ENCODE data around the gene GNB4. TPM values are rescaled to one million over a fixed set of nuclear protein-coding genes. Genes with fewer than 3 reads are reported as not detected.

GNB4 gene
- 73.8 to 77.6 TPM (median 75.9 TPM) in 3 replicates for total RNA-seq
- long read RNA-seq, full-length matches to known transcripts = 23 of 36 reads
- long read RNA-seq, partial matches to known transcripts = 0 of 36 reads
- long read RNA-seq, other reads (novel, unspliced or antisense) = 13 of 36 reads

DNA sequence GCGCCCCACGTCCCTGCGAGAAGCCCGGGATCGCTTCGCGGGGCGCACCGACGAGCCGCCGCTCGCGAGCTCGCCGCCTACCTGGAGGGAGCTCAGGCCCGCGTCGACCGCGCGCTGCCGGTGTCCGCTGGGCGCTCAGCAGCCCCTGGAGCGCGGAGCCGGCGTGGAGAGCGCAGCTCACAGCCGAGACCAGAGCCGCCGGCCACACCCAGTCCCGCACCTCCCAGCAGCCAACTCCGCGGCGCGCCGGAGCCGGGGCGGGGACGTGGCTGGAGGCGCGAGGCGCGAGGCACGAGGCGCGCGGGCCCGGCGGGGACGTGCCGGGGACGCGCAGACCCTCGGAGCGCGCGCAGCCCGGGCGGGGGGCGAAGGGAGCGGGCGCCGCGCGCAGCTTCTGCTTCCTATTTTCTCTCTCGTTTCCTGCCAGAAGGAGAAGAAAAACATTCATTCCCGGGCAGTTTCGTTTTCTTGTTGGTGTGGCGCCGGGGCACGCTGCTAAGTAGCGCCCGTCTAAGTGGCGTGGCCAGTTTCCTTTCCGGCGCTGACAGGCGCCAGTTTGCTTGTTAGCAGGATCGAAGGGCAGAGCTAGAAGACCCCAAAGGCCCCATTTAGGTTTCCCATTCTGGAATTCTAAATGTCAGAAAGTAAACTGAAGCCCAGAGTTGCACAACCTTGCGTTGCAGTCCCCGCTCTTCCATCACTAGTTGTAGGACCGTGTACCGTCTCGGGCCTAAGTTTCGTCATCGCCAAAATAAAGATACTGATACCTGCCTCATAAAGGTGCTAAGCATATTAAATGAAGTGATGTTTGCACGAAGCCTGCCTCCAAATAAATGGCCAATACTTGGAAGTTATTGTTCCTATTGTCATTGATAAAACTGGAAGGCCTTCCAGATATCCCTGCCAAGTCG is at the start of gene GNB4:
Gene GNB4, minus strand, starts transcription at position 206 of the 911 bp plus-strand sequence. CDS start 25,270 bp downstream, outside the sequence.
- no peak for TF ChIP-seq CTCF (IDR thresholded peaks at IDR 0.05)
- no peaks in the 10 kb centered on the region for H3K36me3 Mint-ChIP-seq (ENCODE audit: low read depth)
- H3K9me3 Mint-ChIP-seq (ENCODE audit: low read depth) = no peaks in the 10 kb centered on the region
- DNase-seq (ENCODE audit: low spot score) = peak; percentile 95
- no peaks in the 10 kb centered on the region for H3K27me3 Mint-ChIP-seq (ENCODE audit: low read depth)
- H3K27ac Mint-ChIP-seq (ENCODE audit: unreplicated experiment) = peak within 1 kb of the TSS; percentile 90
- H3K4me3 Mint-ChIP-seq (ENCODE audit: unreplicated experiment) = peak within 1 kb of the TSS; percentile 84
- H3K4me1 Mint-ChIP-seq (ENCODE audit: low read depth) = peaks cover 46% of the 10 kb centered on the region

DNA sequence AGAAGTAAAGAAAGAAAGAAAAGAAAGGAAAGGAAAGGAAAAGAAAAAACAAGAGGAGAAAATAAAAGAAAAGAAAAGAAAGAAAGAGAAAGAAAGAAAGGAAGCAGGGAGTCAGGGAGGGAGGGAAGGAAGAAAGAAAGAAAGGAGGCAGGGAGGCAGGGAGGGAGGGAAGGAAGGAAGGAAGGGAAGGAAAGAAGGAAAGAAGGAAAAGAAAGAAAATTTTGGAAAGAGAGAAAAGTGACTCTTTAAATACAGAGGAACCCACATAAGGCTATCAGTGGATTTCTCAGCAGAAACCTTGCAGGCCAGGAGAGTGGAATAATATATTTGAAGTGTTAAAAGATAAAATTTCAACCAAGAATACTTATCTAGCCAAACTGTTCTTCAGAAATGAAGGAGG is 44.2 kb upstream of the GNB4 start:
- peak overlapping the region; percentile 49 for H3K27ac Mint-ChIP-seq (ENCODE audit: unreplicated experiment)
- no peaks in the 10 kb centered on the region for H3K4me1 Mint-ChIP-seq (ENCODE audit: low read depth)
- H3K27me3 Mint-ChIP-seq (ENCODE audit: low read depth) = peaks cover 2% of the 10 kb centered on the region
- H3K4me3 Mint-ChIP-seq (ENCODE audit: unreplicated experiment) = no peak overlapping the region
- peaks cover 75% of the 10 kb centered on the region for H3K9me3 Mint-ChIP-seq (ENCODE audit: low read depth)
- peaks cover 19% of the 10 kb centered on the region for H3K36me3 Mint-ChIP-seq (ENCODE audit: low read depth)
- DNase-seq (ENCODE audit: low spot score) = no peak
- no peak for TF ChIP-seq CTCF (IDR thresholded peaks at IDR 0.05)

GRCh38 chr3:179493260-179493659 is 42.0 kb upstream of the GNB4 start:
- no peak for TF ChIP-seq CTCF (IDR thresholded peaks at IDR 0.05)
- Mint-ChIP-seq H3K27me3 (ENCODE audit: low read depth) (peaks cover 2% of the 10 kb centered on the region), H3K27ac (ENCODE audit: unreplicated experiment) (no peak overlapping the region), H3K4me3 (ENCODE audit: unreplicated experiment) (no peak overlapping the region), H3K36me3 (ENCODE audit: low read depth) (peaks cover 17% of the 10 kb centered on the region), H3K4me1 (ENCODE audit: low read depth) (no peaks in the 10 kb centered on the region), H3K9me3 (ENCODE audit: low read depth) (peaks cover 69% of the 10 kb centered on the region)
- DNase-seq (ENCODE audit: low spot score) = no peak

- H3K27me3 Mint-ChIP-seq (ENCODE audit: low read depth) = no peaks in the 10 kb centered on the region
- no peak for TF ChIP-seq CTCF (IDR thresholded peaks at IDR 0.05)
- DNase-seq (ENCODE audit: low spot score) = no peak
- no peak overlapping the region for H3K4me3 Mint-ChIP-seq (ENCODE audit: unreplicated experiment)
- H3K36me3 Mint-ChIP-seq (ENCODE audit: low read depth) = peaks cover under 1% of the 10 kb centered on the region
- no peak overlapping the region for H3K27ac Mint-ChIP-seq (ENCODE audit: unreplicated experiment)
- H3K4me1 Mint-ChIP-seq (ENCODE audit: low read depth) = no peaks in the 10 kb centered on the region
- peaks cover 24% of the 10 kb centered on the region for H3K9me3 Mint-ChIP-seq (ENCODE audit: low read depth)
These were observed 36.9 kb upstream of the GNB4 start for GRCh38 chr3:179488213-179488612.

GRCh38 chr3:179486806-179487205 is 35.5 kb upstream of the GNB4 start:
- peaks cover 13% of the 10 kb centered on the region for H3K9me3 Mint-ChIP-seq (ENCODE audit: low read depth)
- no peak overlapping the region for H3K4me3 Mint-ChIP-seq (ENCODE audit: unreplicated experiment)
- no peak for TF ChIP-seq CTCF (IDR thresholded peaks at IDR 0.05)
- DNase-seq (ENCODE audit: low spot score) = no peak
- no peak overlapping the region for H3K27ac Mint-ChIP-seq (ENCODE audit: unreplicated experiment)
- H3K4me1 Mint-ChIP-seq (ENCODE audit: low read depth) = no peaks in the 10 kb centered on the region
- H3K27me3 Mint-ChIP-seq (ENCODE audit: low read depth) = no peaks in the 10 kb centered on the region
- H3K36me3 Mint-ChIP-seq (ENCODE audit: low read depth) = no peaks in the 10 kb centered on the region
